ENCODE results near the gene ZBTB7C. TPM values are rescaled to one million over a fixed set of nuclear protein-coding genes. Genes with fewer than 3 reads are reported as not detected.

ZBTB7C gene
- total and polyA plus RNA-seq, 10 of the 15 experiments (the other 5 are each of a cell fraction or from before 2014, with no cell fraction given): under 0.01 to 0.08 (median 0.01) TPM; not detected in 7

- TF ChIP-seq CHD4 (IDR thresholded peaks at IDR 0.05): no peak
- no peak for TF ChIP-seq CEBPZ (IDR thresholded peaks at IDR 0.05; ENCODE audit: low read depth, low read length)
- no peak for TF ChIP-seq REST (IDR thresholded peaks at IDR 0.05; ENCODE audit: low read depth, low read length)
- TF ChIP-seq FOXM1 (IDR thresholded peaks at IDR 0.05; ENCODE audit: low read depth, low read length): no peak
Observed at GRCh38 chr18:48364146-48364545, 45.0 kb downstream of the ZBTB7C start (continued).

DNA sequence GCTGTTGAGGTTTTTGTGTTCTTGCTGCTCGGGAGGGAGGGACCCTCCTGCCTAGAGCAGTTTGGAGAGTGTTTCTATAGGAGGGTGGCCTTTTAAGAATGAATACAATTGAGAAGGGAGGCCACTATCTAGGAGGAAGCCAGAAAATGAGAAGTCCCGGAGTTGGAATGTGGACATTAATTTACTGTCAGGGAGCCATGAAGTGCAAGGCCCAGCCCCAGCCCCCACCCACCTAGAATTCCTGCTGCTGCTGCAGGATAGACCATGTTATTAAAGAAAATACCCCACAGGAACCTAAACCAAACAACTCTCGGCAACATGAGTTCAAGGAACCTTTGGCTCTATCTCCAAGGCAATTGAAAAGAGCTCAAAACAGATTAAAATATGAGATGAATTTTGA is 46.0 kb downstream of the ZBTB7C start:
- no TSS peak for BruUV-seq (replicated peaks)
- CTCF ChIA-PET: no interaction called here

More for the DNA sequence above, 46.0 kb downstream of the ZBTB7C start:
- Histone ChIP-seq H3K4me3 (no peak overlapping the region), H3K36me3 (ENCODE audit: control insufficient read depth in 2 of 2, insufficient read depth in 2 of 2, low read length in 1 of 2) (no peaks in the 10 kb centered on the region), H3K4me1 (ENCODE audit: control insufficient read depth, insufficient read depth, low read length) (no peaks in the 10 kb centered on the region; the same call in 1 of the 2 replicates), H3K79me2 (ENCODE audit: control insufficient read depth, insufficient read depth, low read length) (no peaks in the 10 kb centered on the region), H4K20me1 (ENCODE audit: control insufficient read depth, insufficient read depth) (no peaks in the 10 kb centered on the region), H3K9me3 (replicated peaks; ENCODE audit: control insufficient read depth, insufficient read depth, low read length) (no peaks in the 10 kb centered on the region; the same call in 2 of the 3 replicates), H3K9ac (ENCODE audit: control insufficient read depth, insufficient read depth, low read length) (no peak overlapping the region), H2AFZ (ENCODE audit: control insufficient read depth, low read depth, low read length) (no peak overlapping the region), H3K27ac (ENCODE audit: control insufficient read depth, insufficient read depth) (no peak overlapping the region), H3K4me2 (ENCODE audit: control insufficient read depth, insufficient read depth) (no peak overlapping the region), H3K27me3 (replicated peaks in 1 of 2; ENCODE audit: control insufficient read depth in 2 of 2, insufficient read depth in 2 of 2, low read length in 1 of 2) (peaks cover 0 to 5% of the 10 kb centered on the region in 2 experiments; a peak in 2 of 4 replicates)
- 0% methylated on average over 3 of the region's 3 CpGs for WGBS (ENCODE audit: insufficient coverage, insufficient replicate concordance, low lambda C conversion rate, missing lambda C conversion rate)
- ChIA-PET SMC1A (ENCODE audit: uncharacterized antibody, unreplicated experiment) (no interaction called here), RAD21 (ENCODE audit: unreplicated experiment) (no interaction called here), POLR2A (no interaction called here)
- FAIRE-seq: no peak
- DNase-seq (ENCODE audit: low read depth, low spot score): no peak
- intact Hi-C loops (cut with micrococcal nuclease; ENCODE audit: unreplicated experiment): no loop called here
- TF ChIP-seq MEF2B (IDR thresholded peaks at IDR 0.05; ENCODE audit: partially characterized antibody, poor library complexity, severe bottlenecking) (no peak), ZNF207 (IDR thresholded peaks at IDR 0.05; ENCODE audit: borderline replicate concordance) (no peak), MTA2 (IDR thresholded peaks at IDR 0.05; ENCODE audit: low read depth) (no peak), SREBF2 (IDR thresholded peaks at IDR 0.05; ENCODE audit: low read length) (no peak), MYC (IDR thresholded peaks at IDR 0.05; ENCODE audit: insufficient read depth, insufficient read length, insufficient replicate concordance, low read length, severe bottlenecking) (no peak), KAT2A (conservative IDR thresholded peaks at IDR 0.05; ENCODE audit: control insufficient read depth, low read depth, low read length) (no peak), YBX1 (IDR thresholded peaks at IDR 0.05) (no peak), EED (IDR thresholded peaks at IDR 0.05; ENCODE audit: low read depth) (no peak), TCF12 (IDR thresholded peaks at IDR 0.05; ENCODE audit: low read depth, low read length) (no peak)
- no peak for ATAC-seq
- in situ Hi-C loops (cut with MboI): no loop called here

Measured in GM12878 (cell line).